Natural killer cell (primary cell): ENCODE data around the gene RFX7. TPM values are rescaled to one million over a fixed set of nuclear protein-coding genes. Genes with fewer than 3 reads are reported as not detected.

Experiments used
- ATAC-seq, 3 donors: fragments of 150-1000 bp in 2 of 3; fragments of 200-7000 bp in 1 of 3; cut with Tn5 transposase; 1 replicate in 1 of 3; 2 replicates in 2 of 3; pipeline ENCODE4 v1.10.0; 2021; ENCODE audit warnings: mild to moderate bottlenecking in 2 of 3, moderate library complexity in 2 of 3
- DNase-seq, 2 donors: peaks; one replicate each; pipeline versions ENCODE4 v3.0.0 to v3.0.0-alpha.2; 2013 to 2021; ENCODE audit warnings: mixed read lengths in 1 of 2
- H3K27ac ChIP-seq: one replicate; pipeline ENCODE4 v1.5.1; 2013; ENCODE audit warnings: mild to moderate bottlenecking, low read length
- H3K27me3 ChIP-seq: one replicate; pipeline ENCODE4 v1.6.1; 2013; ENCODE audit warnings: low read length; ENCODE audit not compliant: control insufficient read depth, insufficient read depth
- H3K36me3 ChIP-seq: one replicate; pipeline ENCODE4 v1.6.1; 2013; ENCODE audit warnings: low read length; ENCODE audit not compliant: control insufficient read depth, insufficient read depth
- H3K4me1 ChIP-seq: one replicate; pipeline ENCODE4 v1.6.1; 2013; ENCODE audit warnings: low read length; ENCODE audit not compliant: control insufficient read depth, insufficient read depth
- H3K4me3 ChIP-seq: one replicate; pipeline ENCODE4 v1.5.1; 2013; ENCODE audit warnings: low read length
- H3K9me3 ChIP-seq: one replicate; pipeline ENCODE4 v1.6.1; 2013; ENCODE audit warnings: low read length; ENCODE audit not compliant: control insufficient read depth, insufficient read depth
- H3K27ac Mint-ChIP-seq, 2 donors: one replicate each; pipeline ENCODE4 v1.8.0; 2022; ENCODE audit warnings: mild to moderate bottlenecking in 2 of 2, mixed read lengths in 2 of 2, moderate library complexity in 1 of 2
- H3K27me3 Mint-ChIP-seq, 2 donors: one replicate each; pipeline ENCODE4 v1.8.0; 2022; ENCODE audit warnings: low read depth in 2 of 2, mixed read lengths in 2 of 2
- H3K36me3 Mint-ChIP-seq: one replicate; pipeline ENCODE4 v1.8.0; 2022; ENCODE audit warnings: mixed read lengths
- H3K4me1 Mint-ChIP-seq, 2 donors: one replicate each; pipeline ENCODE4 v1.8.0; 2022; ENCODE audit warnings: mixed read lengths in 2 of 2
- H3K4me3 Mint-ChIP-seq: one replicate; pipeline ENCODE4 v1.8.0; 2022; ENCODE audit warnings: mild to moderate bottlenecking, moderate library complexity, mixed read lengths
- H3K9me3 Mint-ChIP-seq, 2 donors: one replicate each; pipeline ENCODE4 v1.8.0; 2022; ENCODE audit warnings: mixed read lengths in 2 of 2
- CTCF ChIP-seq: fragments of 200-600 bp; IDR thresholded peaks from one replicate; pipeline ENCODE4 v1.8.0; 2022; ENCODE audit warnings: antibody characterized with exemption
- WGBS: methylation state at CpG from one replicate; pipeline ENCODE4 v1.1.7; 2013; ENCODE audit warnings: missing lambda C conversion rate; ENCODE audit not compliant: insufficient coverage; 5-methylcytosine and 5-hydroxymethylcytosine counted together
- intact Hi-C: fragments of 100-400 bp; cut with micrococcal nuclease; formaldehyde crosslinking; loops from one replicate; pipeline ENCODE4 v1.14.2; 2022
- total RNA-seq, 4 donors: library from RNA; stranded (reverse); fragments of 120-200 nt in 1 of 4; gene quantifications; one replicate each; pipeline versions ENCODE4 v1.2.3 to v1.2.4, GENCODE V29; 2013 to 2022

Gene RFX7
- total RNA-seq, 3 donors from 2014 or later (not counting 1 experiment from before 2014, with no cell fraction given), result 25.0 to 37.4 (median 33.8) TPM

GRCh38 chr15:56222302-56222701 is 21.4 kb downstream of the RFX7 start:
- H3K27ac ChIP-seq, result no peak overlapping the region
- DNase-seq (no peak), ATAC-seq (no peak)
- intact Hi-C loops, result no loop called here
- no peak overlapping the region for H3K4me3 Mint-ChIP-seq
- no peaks in the 10 kb centered on the region for H3K27me3 Mint-ChIP-seq
- peaks cover 9 to 26% of the 10 kb centered on the region in 2 donors for H3K4me1 Mint-ChIP-seq
- H3K36me3 ChIP-seq, result peaks cover 2% of the 10 kb centered on the region
- no peak overlapping the region for H3K27ac Mint-ChIP-seq
- no peak overlapping the region for H3K4me3 ChIP-seq
- H3K36me3 Mint-ChIP-seq, result peaks cover 15% of the 10 kb centered on the region
- peaks cover 2 to 8% of the 10 kb centered on the region in 2 donors for H3K9me3 Mint-ChIP-seq
- no peaks in the 10 kb centered on the region for H3K27me3 ChIP-seq
- 100% methylated on average over 1 of the region's 3 CpGs for WGBS
- no peaks in the 10 kb centered on the region for H3K4me1 ChIP-seq
- TF ChIP-seq CTCF, result no peak
- H3K9me3 ChIP-seq, result peaks cover 3% of the 10 kb centered on the region

- H3K27me3 ChIP-seq, result no peaks in the 10 kb centered on the region
- peak overlapping the region in 1 of 2 donors; percentile 14 for H3K27ac Mint-ChIP-seq
- DNase-seq, result no peak
- no peaks in the 10 kb centered on the region for H3K9me3 ChIP-seq
- no peak overlapping the region for H3K27ac ChIP-seq
- no peak for ATAC-seq
- H3K9me3 Mint-ChIP-seq, result peaks cover under 1 to 3% of the 10 kb centered on the region in 2 donors
- no peak overlapping the region for H3K4me3 ChIP-seq
- intact Hi-C loops, result no loop called here
- H3K36me3 Mint-ChIP-seq, result peaks cover 5% of the 10 kb centered on the region
- no peak overlapping the region for H3K4me3 Mint-ChIP-seq
- H3K4me1 Mint-ChIP-seq, result peaks cover 7 to 19% of the 10 kb centered on the region in 2 donors
- H3K36me3 ChIP-seq, result no peaks in the 10 kb centered on the region
- H3K4me1 ChIP-seq, result no peaks in the 10 kb centered on the region
- H3K27me3 Mint-ChIP-seq, result no peaks in the 10 kb centered on the region
- no peak for TF ChIP-seq CTCF
Observed at GRCh38 chr15:56217341-56217740, 26.3 kb downstream of the RFX7 start.

GRCh38 chr15:56215769-56216168 is 27.9 kb downstream of the RFX7 start:
- H3K4me3 Mint-ChIP-seq, result no peak overlapping the region
- ATAC-seq, result no peak
- no peaks in the 10 kb centered on the region for H3K9me3 Mint-ChIP-seq
- WGBS, result 100% methylated on average over 1 of the region's 1 CpG
- intact Hi-C loops, result no loop called here
- DNase-seq, result no peak
- Histone ChIP-seq H3K9me3 (no peaks in the 10 kb centered on the region), H3K27me3 (no peaks in the 10 kb centered on the region), H3K36me3 (no peaks in the 10 kb centered on the region), H3K4me1 (no peaks in the 10 kb centered on the region), H3K4me3 (no peak overlapping the region), H3K27ac (no peak overlapping the region)
- H3K27me3 Mint-ChIP-seq, result no peaks in the 10 kb centered on the region
- no peak for TF ChIP-seq CTCF
- H3K36me3 Mint-ChIP-seq, result no peaks in the 10 kb centered on the region
- H3K4me1 Mint-ChIP-seq, result peaks cover 22 to 23% of the 10 kb centered on the region in 2 donors
- H3K27ac Mint-ChIP-seq, result no peak overlapping the region

- whole genome bisulfite sequencing, result 94% methylated on average over 3 of the region's 4 CpGs
- no peak overlapping the region for H3K27ac Mint-ChIP-seq
Observed at GRCh38 chr15:56211960-56212550, 31.6 kb downstream of the RFX7 start.

More at GRCh38 chr15:56211960-56212550, 31.6 kb downstream of the RFX7 start:
- H3K9me3 ChIP-seq, result no peaks in the 10 kb centered on the region
- Mint-ChIP-seq H3K4me1 (peaks cover 49 to 54% of the 10 kb centered on the region in 2 donors), H3K36me3 (no peaks in the 10 kb centered on the region), H3K9me3 (no peaks in the 10 kb centered on the region), H3K4me3 (no peak overlapping the region), H3K27me3 (no peaks in the 10 kb centered on the region)
- no peak for DNase-seq
- intact Hi-C loops, result no loop called here
- no peaks in the 10 kb centered on the region for H3K27me3 ChIP-seq
- H3K27ac ChIP-seq, result no peak overlapping the region
- no peak for TF ChIP-seq CTCF
- no peak overlapping the region for H3K4me3 ChIP-seq
- no peaks in the 10 kb centered on the region for H3K36me3 ChIP-seq
- ATAC-seq, result no peak
- peaks cover 3% of the 10 kb centered on the region for H3K4me1 ChIP-seq
